ENCODE data around the gene RPRD1B.
A peak's percentile ranks its signal among the peaks of the same experiment; 100 is the strongest.

RPRD1B gene

GRCh38 chr20:38075161-38075998 lies 41.8 kb downstream of the RPRD1B start:
- H3K27me3 ChIP-seq (ENCODE audit: control insufficient read depth in 1 of 2, insufficient read depth in 2 of 2, low read length in 2 of 2), result no peaks in the 10 kb centered on the region
- no peaks in the 10 kb centered on the region for H3K9me3 ChIP-seq (ENCODE audit: control insufficient read depth in 2 of 2, low read length in 2 of 2)
- H3K4me3 ChIP-seq (ENCODE audit: low read length in 2 of 2), result no peak overlapping the region
- H3K27ac ChIP-seq (ENCODE audit: low read length), result peak overlapping the region; percentile 50
- H3K36me3 ChIP-seq (ENCODE audit: control insufficient read depth in 2 of 2, insufficient read depth in 2 of 2, low read length in 2 of 2), result peaks cover 8 to 10% of the 10 kb centered on the region in 2 donors
- H3K4me1 ChIP-seq (ENCODE audit: control insufficient read depth, insufficient read depth, low read length), result peaks cover 31% of the 10 kb centered on the region
- H3K9ac ChIP-seq (ENCODE audit: low read length in 2 of 2), result no peak overlapping the region

GRCh38 chr20:38076548-38076947 lies 43.0 kb downstream of the RPRD1B start:
- H3K4me1 ChIP-seq (ENCODE audit: control insufficient read depth, insufficient read depth, low read length), result peaks cover 31% of the 10 kb centered on the region
- no peak overlapping the region for H3K9ac ChIP-seq (ENCODE audit: low read length in 2 of 2)
- no peaks in the 10 kb centered on the region for H3K27me3 ChIP-seq (ENCODE audit: control insufficient read depth in 1 of 2, insufficient read depth in 2 of 2, low read length in 2 of 2)
- H3K9me3 ChIP-seq (ENCODE audit: control insufficient read depth in 2 of 2, low read length in 2 of 2), result no peaks in the 10 kb centered on the region
- peak overlapping the region; percentile 60 for H3K27ac ChIP-seq (ENCODE audit: low read length)
- H3K36me3 ChIP-seq (ENCODE audit: control insufficient read depth in 2 of 2, insufficient read depth in 2 of 2, low read length in 2 of 2), result peaks cover 3 to 4% of the 10 kb centered on the region in 2 donors
- no peak overlapping the region for H3K4me3 ChIP-seq (ENCODE audit: low read length in 2 of 2)

DNA sequence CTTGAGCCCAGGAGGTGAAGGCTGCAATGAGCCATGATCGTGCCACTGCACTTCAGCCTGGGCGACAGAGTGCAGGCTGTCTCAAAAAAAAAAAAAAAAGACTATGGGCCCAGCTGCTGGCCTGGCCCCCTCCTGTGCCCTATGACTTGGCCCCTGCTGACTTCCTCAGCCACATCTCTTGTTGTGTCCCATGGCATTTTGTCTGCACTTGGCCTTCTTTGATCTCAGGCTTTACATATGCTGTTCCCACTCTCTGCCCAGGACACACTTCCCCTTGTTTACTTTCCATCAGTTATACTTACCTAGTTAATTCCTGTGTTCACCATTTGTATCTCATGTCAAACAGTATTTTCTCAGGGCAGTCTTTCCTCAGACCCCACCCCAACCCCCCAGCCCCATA lies 44.5 kb downstream of the RPRD1B start:
- Histone ChIP-seq H3K27ac (ENCODE audit: low read length) (peak overlapping the region; percentile 60), H3K36me3 (ENCODE audit: control insufficient read depth in 2 of 2, insufficient read depth in 2 of 2, low read length in 2 of 2) (peaks cover 0 to 4% of the 10 kb centered on the region in 2 donors), H3K27me3 (ENCODE audit: control insufficient read depth in 1 of 2, insufficient read depth in 2 of 2, low read length in 2 of 2) (no peaks in the 10 kb centered on the region), H3K4me1 (ENCODE audit: control insufficient read depth, insufficient read depth, low read length) (peaks cover 26% of the 10 kb centered on the region), H3K9ac (ENCODE audit: low read length in 2 of 2) (no peak overlapping the region), H3K9me3 (ENCODE audit: control insufficient read depth in 2 of 2, low read length in 2 of 2) (no peaks in the 10 kb centered on the region), H3K4me3 (ENCODE audit: low read length in 2 of 2) (no peak overlapping the region)

- Histone ChIP-seq H3K27ac (ENCODE audit: low read length) (no peak overlapping the region), H3K9me3 (ENCODE audit: control insufficient read depth in 2 of 2, low read length in 2 of 2) (no peaks in the 10 kb centered on the region), H3K4me3 (ENCODE audit: low read length in 2 of 2) (no peak overlapping the region), H3K9ac (ENCODE audit: low read length in 2 of 2) (no peak overlapping the region), H3K36me3 (ENCODE audit: control insufficient read depth in 2 of 2, insufficient read depth in 2 of 2, low read length in 2 of 2) (peaks cover 0 to 4% of the 10 kb centered on the region in 2 donors), H3K27me3 (ENCODE audit: control insufficient read depth in 1 of 2, insufficient read depth in 2 of 2, low read length in 2 of 2) (no peaks in the 10 kb centered on the region), H3K4me1 (ENCODE audit: control insufficient read depth, insufficient read depth, low read length) (peaks cover 26% of the 10 kb centered on the region)
Observed at GRCh38 chr20:38079353-38079752, 45.8 kb downstream of the RPRD1B start.

- Histone ChIP-seq H3K4me3 (ENCODE audit: low read length in 2 of 2) (no peak overlapping the region), H3K9me3 (ENCODE audit: control insufficient read depth in 2 of 2, low read length in 2 of 2) (no peaks in the 10 kb centered on the region), H3K27ac (ENCODE audit: low read length) (no peak overlapping the region), H3K36me3 (ENCODE audit: control insufficient read depth in 2 of 2, insufficient read depth in 2 of 2, low read length in 2 of 2) (peaks cover 2 to 3% of the 10 kb centered on the region in 2 donors), H3K4me1 (ENCODE audit: control insufficient read depth, insufficient read depth, low read length) (peaks cover 33% of the 10 kb centered on the region), H3K9ac (ENCODE audit: low read length in 2 of 2) (no peak overlapping the region), H3K27me3 (ENCODE audit: control insufficient read depth in 1 of 2, insufficient read depth in 2 of 2, low read length in 2 of 2) (no peaks in the 10 kb centered on the region)
Observed at GRCh38 chr20:38081575-38081974, 48.0 kb downstream of the RPRD1B start.

- H3K36me3 ChIP-seq (ENCODE audit: control insufficient read depth in 2 of 2, insufficient read depth in 2 of 2, low read length in 2 of 2), result peaks cover 0 to 5% of the 10 kb centered on the region in 2 donors
- H3K9me3 ChIP-seq (ENCODE audit: control insufficient read depth in 2 of 2, low read length in 2 of 2), result no peaks in the 10 kb centered on the region
- peaks cover 31% of the 10 kb centered on the region for H3K4me1 ChIP-seq (ENCODE audit: control insufficient read depth, insufficient read depth, low read length)
- H3K4me3 ChIP-seq (ENCODE audit: low read length in 2 of 2), result no peak overlapping the region
- no peak overlapping the region for H3K9ac ChIP-seq (ENCODE audit: low read length in 2 of 2)
- H3K27ac ChIP-seq (ENCODE audit: low read length), result peak overlapping the region; percentile 96
- no peaks in the 10 kb centered on the region for H3K27me3 ChIP-seq (ENCODE audit: control insufficient read depth in 1 of 2, insufficient read depth in 2 of 2, low read length in 2 of 2)
Observed at GRCh38 chr20:38082894-38083293, 49.3 kb downstream of the RPRD1B start.

DNA sequence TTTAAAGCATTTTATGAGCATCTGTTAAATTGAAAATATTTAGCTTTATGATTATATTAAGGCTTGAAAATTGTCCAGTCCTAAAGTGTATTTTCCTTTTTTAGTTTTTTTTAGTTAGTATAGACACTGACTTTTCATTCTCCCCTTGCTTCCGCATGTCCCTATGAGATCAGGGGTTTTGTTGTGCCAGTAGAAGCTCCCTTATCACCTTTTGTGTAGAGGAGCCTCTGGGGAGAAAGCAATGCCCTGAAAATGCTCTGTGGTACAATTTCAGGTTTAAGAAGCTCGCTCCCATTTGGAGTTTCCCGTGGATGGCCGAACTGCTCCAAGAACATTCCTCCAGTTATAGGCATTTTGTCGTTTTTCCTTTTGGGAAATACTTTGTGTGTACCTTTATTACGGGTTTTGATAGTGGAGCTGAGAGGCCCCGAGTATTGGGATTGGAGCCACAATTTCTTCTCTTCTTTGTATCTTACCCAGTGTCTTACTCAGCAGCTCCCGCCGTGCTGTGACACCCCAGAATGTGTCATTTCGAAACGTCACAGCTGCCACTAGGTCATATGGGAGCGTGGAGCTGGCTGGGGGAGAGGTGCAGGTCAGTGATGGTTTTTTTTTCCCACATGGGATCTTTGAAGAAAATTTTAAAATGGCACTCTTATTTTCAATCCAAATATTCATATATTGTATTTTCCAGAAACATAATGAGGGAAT lies 49.9 kb downstream of the RPRD1B start:
- peak overlapping the region; percentile 96 for H3K27ac ChIP-seq (ENCODE audit: low read length)
- H3K9ac ChIP-seq (ENCODE audit: low read length in 2 of 2), result peak overlapping the region; percentile 58 to 64
- peaks cover 3 to 7% of the 10 kb centered on the region in 2 donors for H3K36me3 ChIP-seq (ENCODE audit: control insufficient read depth in 2 of 2, insufficient read depth in 2 of 2, low read length in 2 of 2)
- H3K4me1 ChIP-seq (ENCODE audit: control insufficient read depth, insufficient read depth, low read length), result peaks cover 36% of the 10 kb centered on the region
- H3K9me3 ChIP-seq (ENCODE audit: control insufficient read depth in 2 of 2, low read length in 2 of 2), result no peaks in the 10 kb centered on the region
- peak overlapping the region in 1 of 2 donors; percentile 1 for H3K4me3 ChIP-seq (ENCODE audit: low read length in 2 of 2)
- no peaks in the 10 kb centered on the region for H3K27me3 ChIP-seq (ENCODE audit: control insufficient read depth in 1 of 2, insufficient read depth in 2 of 2, low read length in 2 of 2)

DNA sequence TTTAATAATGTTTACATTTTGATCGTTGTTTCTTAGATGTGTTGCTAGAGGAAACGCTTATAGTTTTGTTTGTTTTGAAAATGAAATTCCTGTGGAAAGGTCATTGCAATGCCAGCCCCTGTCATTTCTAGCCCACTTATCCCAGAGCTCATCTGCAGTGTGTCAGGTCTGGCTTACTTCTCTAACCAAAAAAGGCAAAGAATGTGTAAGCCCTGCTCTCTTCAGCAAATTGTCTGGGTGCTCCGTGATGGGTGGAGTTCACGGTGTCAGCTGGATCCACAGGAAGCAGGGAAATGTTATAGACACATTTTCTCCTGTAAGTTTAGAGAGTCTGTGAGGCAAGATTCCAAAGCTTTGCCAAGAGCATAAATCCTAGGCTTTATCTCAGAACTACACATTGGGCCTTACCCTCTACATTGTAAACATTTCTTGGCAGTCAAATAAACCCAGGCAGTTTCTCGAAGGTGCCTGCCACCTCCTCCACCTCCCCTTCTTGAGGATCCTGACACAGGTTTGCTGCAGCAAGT lies 50.9 kb downstream of the RPRD1B start:
- no peaks in the 10 kb centered on the region for H3K27me3 ChIP-seq (ENCODE audit: control insufficient read depth in 1 of 2, insufficient read depth in 2 of 2, low read length in 2 of 2)
- H3K9ac ChIP-seq (ENCODE audit: low read length in 2 of 2), result peak overlapping the region; percentile 55 to 77
- H3K4me1 ChIP-seq (ENCODE audit: control insufficient read depth, insufficient read depth, low read length), result peaks cover 44% of the 10 kb centered on the region
- H3K36me3 ChIP-seq (ENCODE audit: control insufficient read depth in 2 of 2, insufficient read depth in 2 of 2, low read length in 2 of 2), result peaks cover 8 to 9% of the 10 kb centered on the region in 2 donors
- H3K4me3 ChIP-seq (ENCODE audit: low read length in 2 of 2), result peak overlapping the region in 1 of 2 donors; percentile 35
- H3K27ac ChIP-seq (ENCODE audit: low read length), result peak overlapping the region; percentile 96
- no peaks in the 10 kb centered on the region for H3K9me3 ChIP-seq (ENCODE audit: control insufficient read depth in 2 of 2, low read length in 2 of 2)

DNA sequence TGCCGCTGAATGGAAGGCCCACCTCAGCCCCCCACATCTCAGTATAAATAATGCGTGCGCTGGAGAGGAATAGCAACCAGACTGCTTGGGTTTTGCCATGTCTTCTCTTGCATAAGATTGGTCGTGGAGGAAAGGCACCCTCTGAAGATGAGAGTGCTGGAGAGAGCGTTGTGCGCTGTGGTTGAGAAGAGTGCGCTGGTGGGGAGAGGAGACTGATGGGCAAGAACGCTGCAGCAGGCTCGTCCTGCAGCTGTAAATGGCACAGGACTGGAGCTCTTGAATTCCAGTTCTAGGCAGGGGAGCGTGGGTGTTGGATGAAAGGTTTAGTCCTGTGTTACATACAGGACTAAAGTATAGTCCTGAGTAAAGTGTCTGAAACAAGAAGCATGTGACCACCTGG lies 51.5 kb downstream of the RPRD1B start:
- H3K36me3 ChIP-seq (ENCODE audit: control insufficient read depth in 2 of 2, insufficient read depth in 2 of 2, low read length in 2 of 2), result peaks cover 13 to 14% of the 10 kb centered on the region in 2 donors
- H3K4me1 ChIP-seq (ENCODE audit: control insufficient read depth, insufficient read depth, low read length), result peaks cover 50% of the 10 kb centered on the region

GRCh38 chr20:38089500-38089899 lies 56.0 kb downstream of the RPRD1B start:
- H3K9ac ChIP-seq (ENCODE audit: low read length in 2 of 2), result no peak overlapping the region
- H3K9me3 ChIP-seq (ENCODE audit: control insufficient read depth in 2 of 2, low read length in 2 of 2), result no peaks in the 10 kb centered on the region
- H3K27ac ChIP-seq (ENCODE audit: low read length), result peak overlapping the region; percentile 6
- peaks cover 48% of the 10 kb centered on the region for H3K4me1 ChIP-seq (ENCODE audit: control insufficient read depth, insufficient read depth, low read length)
- H3K4me3 ChIP-seq (ENCODE audit: low read length in 2 of 2), result no peak overlapping the region
- no peaks in the 10 kb centered on the region for H3K27me3 ChIP-seq (ENCODE audit: control insufficient read depth in 1 of 2, insufficient read depth in 2 of 2, low read length in 2 of 2)
- H3K36me3 ChIP-seq (ENCODE audit: control insufficient read depth in 2 of 2, insufficient read depth in 2 of 2, low read length in 2 of 2), result peaks cover 21 to 23% of the 10 kb centered on the region in 2 donors

More for the DNA sequence above, 51.5 kb downstream of the RPRD1B start:
- H3K9me3 ChIP-seq (ENCODE audit: control insufficient read depth in 2 of 2, low read length in 2 of 2), result no peaks in the 10 kb centered on the region
- peak overlapping the region; percentile 96 for H3K27ac ChIP-seq (ENCODE audit: low read length)
- peak overlapping the region in 1 of 2 donors; percentile 35 for H3K4me3 ChIP-seq (ENCODE audit: low read length in 2 of 2)
- peak overlapping the region; percentile 55 to 77 for H3K9ac ChIP-seq (ENCODE audit: low read length in 2 of 2)
- H3K27me3 ChIP-seq (ENCODE audit: control insufficient read depth in 1 of 2, insufficient read depth in 2 of 2, low read length in 2 of 2), result no peaks in the 10 kb centered on the region
